Central memory CD8-positive, alpha-beta T cell (primary cell): ENCODE results near the gene ARMH3.
"Not testable (repeated sequence)": the region's sequence is repeated elsewhere in the genome, so short reads cannot be mapped to it uniquely, and the experiment has no call there.

ENCODE experiments used
- ATAC-seq: fragments of 150-1000 bp; cut with Tn5 transposase; replicated peaks from 2 replicates; pipeline ENCODE4 v1.10.0; 2022; ENCODE audit warnings: mild to moderate bottlenecking, moderate FRiP score, moderate number of reproducible peaks; ENCODE audit not compliant: poor library complexity, severe bottlenecking; ENCODE audit errors: extremely low read depth
- DNase-seq, 2 donors: peaks; one replicate each; pipeline ENCODE4 v3.0.0; 2021; ENCODE audit warnings: low spot score in 2 of 2
- H3K27ac Mint-ChIP-seq: one replicate; pipeline ENCODE4 v1.8.0; 2022; ENCODE audit warnings: low read depth, mild to moderate bottlenecking, moderate library complexity, mixed read lengths
- H3K27me3 Mint-ChIP-seq: one replicate; pipeline ENCODE4 v1.8.0; 2022; ENCODE audit warnings: mixed read lengths
- H3K36me3 Mint-ChIP-seq: one replicate; pipeline ENCODE4 v1.8.0; 2022; ENCODE audit warnings: mild to moderate bottlenecking, moderate library complexity, mixed read lengths; ENCODE audit not compliant: insufficient read depth
- H3K4me1 Mint-ChIP-seq: one replicate; pipeline ENCODE4 v1.8.0; 2022; ENCODE audit warnings: mixed read lengths
- H3K4me3 Mint-ChIP-seq: one replicate; pipeline ENCODE4 v1.8.0; 2022; ENCODE audit warnings: mild to moderate bottlenecking, moderate library complexity, mixed read lengths
- H3K9me3 Mint-ChIP-seq: one replicate; pipeline ENCODE4 v1.8.0; 2022; ENCODE audit warnings: mixed read lengths

The ARMH3 gene

GRCh38 chr10:101997803-101998202, 58.2 kb downstream of the ARMH3 start:
- Mint-ChIP-seq H3K4me1 (peaks cover 19% of the 10 kb centered on the region), H3K4me3 (no peak overlapping the region), H3K9me3 (no peaks in the 10 kb centered on the region), H3K27ac (no peak overlapping the region), H3K27me3 (no peaks in the 10 kb centered on the region), H3K36me3 (peaks cover 40% of the 10 kb centered on the region)
- DNase-seq, result no peak
- no peak for ATAC-seq

GRCh38 chr10:101995451-101996063, 60.4 kb downstream of the ARMH3 start:
- no peak for ATAC-seq
- H3K27me3 Mint-ChIP-seq, result no peaks in the 10 kb centered on the region
- H3K4me1 Mint-ChIP-seq, result peaks cover 6% of the 10 kb centered on the region
- H3K4me3 Mint-ChIP-seq, result no peak overlapping the region
- H3K27ac Mint-ChIP-seq, result peak overlapping the region; percentile 44
- DNase-seq, result no peak
- H3K36me3 Mint-ChIP-seq, result peaks cover 45% of the 10 kb centered on the region
- no peaks in the 10 kb centered on the region for H3K9me3 Mint-ChIP-seq

- no peaks in the 10 kb centered on the region for H3K9me3 Mint-ChIP-seq
- no peak for ATAC-seq
- H3K4me1 Mint-ChIP-seq, result peaks cover 5% of the 10 kb centered on the region
- no peak for DNase-seq
- H3K27me3 Mint-ChIP-seq, result no peaks in the 10 kb centered on the region
- H3K27ac Mint-ChIP-seq, result no peak overlapping the region
- H3K4me3 Mint-ChIP-seq, result no peak overlapping the region
- peaks cover 49% of the 10 kb centered on the region for H3K36me3 Mint-ChIP-seq
Measured at GRCh38 chr10:101993651-101994200, 62.2 kb downstream of the ARMH3 start.

GRCh38 chr10:101993221-101993620, 62.8 kb downstream of the ARMH3 start:
- H3K4me3 Mint-ChIP-seq, result no peak overlapping the region
- DNase-seq (no peak), ATAC-seq (no peak)
- H3K4me1 Mint-ChIP-seq, result no peaks in the 10 kb centered on the region
- H3K36me3 Mint-ChIP-seq, result peaks cover 47% of the 10 kb centered on the region
- H3K9me3 Mint-ChIP-seq, result no peaks in the 10 kb centered on the region
- H3K27ac Mint-ChIP-seq, result no peak overlapping the region
- no peaks in the 10 kb centered on the region for H3K27me3 Mint-ChIP-seq

- no peaks in the 10 kb centered on the region for H3K9me3 Mint-ChIP-seq
- ATAC-seq, result no peak
- peaks cover 33% of the 10 kb centered on the region for H3K36me3 Mint-ChIP-seq
- no peak overlapping the region for H3K27ac Mint-ChIP-seq
- H3K4me3 Mint-ChIP-seq, result no peak overlapping the region
- DNase-seq, result no peak
- H3K27me3 Mint-ChIP-seq, result no peaks in the 10 kb centered on the region
- H3K4me1 Mint-ChIP-seq, result peaks cover 6% of the 10 kb centered on the region
Measured at GRCh38 chr10:101987136-101987535, 68.8 kb downstream of the ARMH3 start.

- Mint-ChIP-seq H3K4me3 (no peak overlapping the region), H3K9me3 (no peaks in the 10 kb centered on the region), H3K27ac (no peak overlapping the region), H3K36me3 (peaks cover 30% of the 10 kb centered on the region), H3K4me1 (peaks cover 6% of the 10 kb centered on the region), H3K27me3 (no peaks in the 10 kb centered on the region)
- no peak for DNase-seq
- no peak for ATAC-seq
Measured at GRCh38 chr10:101986624-101986971, 69.4 kb downstream of the ARMH3 start.

GRCh38 chr10:101980677-101981076, 75.3 kb downstream of the ARMH3 start:
- not testable (repeated sequence) for H3K27ac Mint-ChIP-seq, H3K4me3 Mint-ChIP-seq, DNase-seq, ATAC-seq, H3K27me3 Mint-ChIP-seq, H3K4me1 Mint-ChIP-seq, H3K9me3 Mint-ChIP-seq
- peaks cover 14% of the 10 kb centered on the region for H3K36me3 Mint-ChIP-seq

GRCh38 chr10:101974091-101974971, 81.6 kb downstream of the ARMH3 start:
- Mint-ChIP-seq H3K27ac (peak overlapping the region; percentile 89), H3K9me3 (no peaks in the 10 kb centered on the region), H3K27me3 (no peaks in the 10 kb centered on the region), H3K4me3 (peak overlapping the region; percentile 57), H3K36me3 (peaks cover 17% of the 10 kb centered on the region), H3K4me1 (peaks cover 18% of the 10 kb centered on the region)
- DNase-seq (no peak), ATAC-seq (no peak)

GRCh38 chr10:101972761-101973160, 83.2 kb downstream of the ARMH3 start:
- no peak for ATAC-seq
- Mint-ChIP-seq H3K9me3 (no peaks in the 10 kb centered on the region), H3K36me3 (peaks cover 23% of the 10 kb centered on the region), H3K4me3 (no peak overlapping the region), H3K27me3 (no peaks in the 10 kb centered on the region), H3K27ac (peak overlapping the region; percentile 89), H3K4me1 (peaks cover 18% of the 10 kb centered on the region)
- no peak for DNase-seq

GRCh38 chr10:101969412-101969922, 86.5 kb downstream of the ARMH3 start:
- DNase-seq (no peak), ATAC-seq (no peak)
- Mint-ChIP-seq H3K4me3 (no peak overlapping the region), H3K4me1 (peaks cover 18% of the 10 kb centered on the region), H3K36me3 (peaks cover 22% of the 10 kb centered on the region), H3K27me3 (no peaks in the 10 kb centered on the region), H3K9me3 (no peaks in the 10 kb centered on the region), H3K27ac (no peak overlapping the region)

- ATAC-seq, result no peak
Measured at GRCh38 chr10:101968940-101969321, 87.0 kb downstream of the ARMH3 start.

GRCh38 chr10:101968286-101968939, 87.6 kb downstream of the ARMH3 start:
- Mint-ChIP-seq H3K27me3 (no peaks in the 10 kb centered on the region), H3K27ac (peak overlapping the region; percentile 68), H3K9me3 (no peaks in the 10 kb centered on the region), H3K36me3 (peaks cover 25% of the 10 kb centered on the region), H3K4me1 (peaks cover 9% of the 10 kb centered on the region), H3K4me3 (no peak overlapping the region)
- DNase-seq, result no peak
- ATAC-seq, result no peak

More at GRCh38 chr10:101968940-101969321, 87.0 kb downstream of the ARMH3 start:
- Mint-ChIP-seq H3K27ac (peak overlapping the region; percentile 10), H3K9me3 (no peaks in the 10 kb centered on the region), H3K4me1 (peaks cover 14% of the 10 kb centered on the region), H3K36me3 (peaks cover 25% of the 10 kb centered on the region), H3K27me3 (no peaks in the 10 kb centered on the region), H3K4me3 (no peak overlapping the region)
- no peak for DNase-seq
